Measurements from ENCODE around the gene KIRREL3.

The KIRREL3 gene

GRCh38 chr11:126446581-126446980 lies 554.0 kb downstream of the KIRREL3 start:
- no peak overlapping the region for H3K4me3 ChIP-seq (ENCODE audit: low read length)
- DNase-seq (ENCODE audit: low read depth) = no peak
- no peak for TF ChIP-seq CTCF (conservative IDR thresholded peaks at IDR 0.05; ENCODE audit: low read depth, low read length)

GRCh38 chr11:126444072-126444471 lies 556.5 kb downstream of the KIRREL3 start:
- H3K4me3 ChIP-seq (ENCODE audit: low read length) = no peak overlapping the region
- no peak for DNase-seq (ENCODE audit: low read depth)
- TF ChIP-seq CTCF (conservative IDR thresholded peaks at IDR 0.05; ENCODE audit: low read depth, low read length) = no peak

- H3K4me3 ChIP-seq (ENCODE audit: low read length) = no peak overlapping the region
- no peak for DNase-seq (ENCODE audit: low read depth)
- no peak for TF ChIP-seq CTCF (conservative IDR thresholded peaks at IDR 0.05; ENCODE audit: low read depth, low read length)
These were observed 557.5 kb downstream of the KIRREL3 start for GRCh38 chr11:126443120-126443519.

- no peak for DNase-seq (ENCODE audit: low read depth)
- peak; percentile 87 for TF ChIP-seq CTCF (conservative IDR thresholded peaks at IDR 0.05; ENCODE audit: low read depth, low read length)
- no peak overlapping the region for H3K4me3 ChIP-seq (ENCODE audit: low read length)
These were observed 559.6 kb downstream of the KIRREL3 start for GRCh38 chr11:126440792-126441514.

- no peak for TF ChIP-seq CTCF (conservative IDR thresholded peaks at IDR 0.05; ENCODE audit: low read depth, low read length)
- no peak for DNase-seq (ENCODE audit: low read depth)
- no peak overlapping the region for H3K4me3 ChIP-seq (ENCODE audit: low read length)
These were observed 560.3 kb downstream of the KIRREL3 start for GRCh38 chr11:126440276-126440675.

GRCh38 chr11:126438691-126439090 lies 561.9 kb downstream of the KIRREL3 start:
- H3K4me3 ChIP-seq (ENCODE audit: low read length) = no peak overlapping the region
- no peak for TF ChIP-seq CTCF (conservative IDR thresholded peaks at IDR 0.05; ENCODE audit: low read depth, low read length)

GRCh38 chr11:126438272-126438671 lies 562.3 kb downstream of the KIRREL3 start:
- H3K4me3 ChIP-seq (ENCODE audit: low read length) = no peak overlapping the region
- DNase-seq (ENCODE audit: low read depth) = no peak
- TF ChIP-seq CTCF (conservative IDR thresholded peaks at IDR 0.05; ENCODE audit: low read depth, low read length) = no peak

More at GRCh38 chr11:126438691-126439090, 561.9 kb downstream of the KIRREL3 start:
- DNase-seq (ENCODE audit: low read depth) = no peak
